ENCODE data around the gene KLHDC3. TPM values are rescaled to one million over a fixed set of nuclear protein-coding genes. Genes with fewer than 3 reads are reported as not detected.
A peak's percentile ranks its signal among the peaks of the same experiment; 100 is the strongest.

The KLHDC3 gene
- polyA plus RNA-seq, 3 donors = 51.9 to 141 (median 106) TPM

GRCh38 chr6:43016943-43017334, 2.9 kb downstream of the KLHDC3 start:
- H3K4me1 ChIP-seq (ENCODE audit: control insufficient read depth in 1 of 2, insufficient read depth in 2 of 2, low read length in 2 of 2) = peaks cover 45 to 51% of the 10 kb centered on the region in 2 donors
- H4K20me1 ChIP-seq (ENCODE audit: insufficient read depth, low read length) = peaks cover 47% of the 10 kb centered on the region
- no peak overlapping the region for H3K9ac ChIP-seq (ENCODE audit: insufficient read depth, low read length, poor library complexity, severe bottlenecking)
- H3K9me3 Mint-ChIP-seq = no peaks in the 10 kb centered on the region
- no peak for TF ChIP-seq CTCF (IDR thresholded peaks at IDR 0.05)
- no peak overlapping the region for H3K4me3 Mint-ChIP-seq
- intact Hi-C loops (cut with micrococcal nuclease) = loop anchor here in 1 of 2 donors (10.0 kb wide), 2 partner anchors 112 to 498 kb away; partner anchors contain the start of genes LRRC73, POLR1C and YIPF3
- no peak overlapping the region for H3K4me3 ChIP-seq (replicated peaks in 1 of 3; ENCODE audit: low read depth in 2 of 3, low read length in 3 of 3)
- no peaks in the 10 kb centered on the region for H3K27me3 ChIP-seq (ENCODE audit: control insufficient read depth in 2 of 2, insufficient read depth in 2 of 2, low read length in 2 of 2)
- H3K36me3 ChIP-seq (replicated peaks in 1 of 2; ENCODE audit: control insufficient read depth in 1 of 2, insufficient read depth in 2 of 2, low read length in 2 of 2) = peaks cover 30 to 31% of the 10 kb centered on the region in 2 donors
- peak overlapping the region in 1 of 2 donors; percentile 56 for H3K27ac ChIP-seq (ENCODE audit: low read depth in 1 of 2, low read length in 2 of 2)
- H3K36me3 Mint-ChIP-seq = peaks cover 30 to 41% of the 10 kb centered on the region in 2 donors
- peak overlapping the region in 1 of 7 donors; percentile 51 for H3K27ac Mint-ChIP-seq
- no peaks in the 10 kb centered on the region for H3K9me3 ChIP-seq (replicated peaks in 1 of 2; ENCODE audit: control insufficient read depth in 1 of 2, insufficient read depth in 1 of 2, low read length in 2 of 2)
- H3K27me3 Mint-ChIP-seq (ENCODE audit: low read depth in 3 of 3) = peaks cover 0 to 4% (median 0%) of the 10 kb centered on the region in 3 donors
- WGBS (ENCODE audit: insufficient coverage) = 98% methylated on average over 12 of the region's 12 CpGs
- H2AFZ ChIP-seq (ENCODE audit: insufficient read depth, low read depth, low read length, poor library complexity, severe bottlenecking) = no peak overlapping the region
- H3K4me1 Mint-ChIP-seq = peaks cover 49% of the 10 kb centered on the region
- no peak overlapping the region for H3K4me2 ChIP-seq (replicated peaks; ENCODE audit: extremely low read depth, low read length, poor library complexity, severe bottlenecking)
- H3K79me2 ChIP-seq (ENCODE audit: insufficient read depth, low read length) = peaks cover 61% of the 10 kb centered on the region
- no peak for DNase-seq

- no peak overlapping the region for H3K4me3 ChIP-seq (replicated peaks in 1 of 3; ENCODE audit: low read depth in 2 of 3, low read length in 3 of 3)
- peaks cover 63% of the 10 kb centered on the region for H3K79me2 ChIP-seq (ENCODE audit: insufficient read depth, low read length)
- no peak overlapping the region for H3K4me2 ChIP-seq (replicated peaks; ENCODE audit: extremely low read depth, low read length, poor library complexity, severe bottlenecking)
- H3K9ac ChIP-seq (ENCODE audit: insufficient read depth, low read length, poor library complexity, severe bottlenecking) = no peak overlapping the region
- no peaks in the 10 kb centered on the region for H3K9me3 ChIP-seq (replicated peaks in 1 of 2; ENCODE audit: control insufficient read depth in 1 of 2, insufficient read depth in 1 of 2, low read length in 2 of 2)
- no peak for TF ChIP-seq CTCF (IDR thresholded peaks at IDR 0.05)
- H3K27ac ChIP-seq (ENCODE audit: low read depth in 1 of 2, low read length in 2 of 2) = no peak overlapping the region
- Mint-ChIP-seq H3K9me3 (no peaks in the 10 kb centered on the region), H3K27me3 (ENCODE audit: low read depth in 3 of 3) (peaks cover 0 to 4% (median 0%) of the 10 kb centered on the region in 3 donors), H3K36me3 (peaks cover 27 to 44% of the 10 kb centered on the region in 2 donors), H3K4me3 (no peak overlapping the region), H3K27ac (peak overlapping the region in 3 of 7 donors; percentile 0 to 67 (median 48)), H3K4me1 (peaks cover 42% of the 10 kb centered on the region)
- peaks cover 68% of the 10 kb centered on the region for H4K20me1 ChIP-seq (ENCODE audit: insufficient read depth, low read length)
- no peak for DNase-seq
- H3K36me3 ChIP-seq (replicated peaks in 1 of 2; ENCODE audit: control insufficient read depth in 1 of 2, insufficient read depth in 2 of 2, low read length in 2 of 2) = peaks cover 29 to 31% of the 10 kb centered on the region in 2 donors
- WGBS (ENCODE audit: insufficient coverage) = 100% methylated on average over 2 of the region's 2 CpGs
- intact Hi-C loops (cut with micrococcal nuclease) = loop anchor here in 1 of 2 donors (10.0 kb wide), 2 partner anchors 114 to 496 kb away; partner anchors contain the start of genes LRRC73, POLR1C and YIPF3
- no peak overlapping the region for H2AFZ ChIP-seq (ENCODE audit: insufficient read depth, low read depth, low read length, poor library complexity, severe bottlenecking)
- H3K4me1 ChIP-seq (ENCODE audit: control insufficient read depth in 1 of 2, insufficient read depth in 2 of 2, low read length in 2 of 2) = peaks cover 40 to 44% of the 10 kb centered on the region in 2 donors
- H3K27me3 ChIP-seq (ENCODE audit: control insufficient read depth in 2 of 2, insufficient read depth in 2 of 2, low read length in 2 of 2) = no peaks in the 10 kb centered on the region
Measured at GRCh38 chr6:43019152-43019551, 5.1 kb downstream of the KLHDC3 start.

Data from CD14-positive monocyte (primary cell).